HFFc6 (cell line): ENCODE data around the gene TOMT. TPM values are rescaled to one million over a fixed set of nuclear protein-coding genes. Genes with fewer than 3 reads are reported as not detected.

ENCODE experiments used
- DNase-seq: peaks from one replicate; pipeline ENCODE4 v3.0.0-alpha.2; 2018
- H3K27ac Mint-ChIP-seq: 2 replicates; pipeline ENCODE4 v1.8.0; 2020; ENCODE audit warnings: mild to moderate bottlenecking, mixed read lengths
- H3K27me3 Mint-ChIP-seq: 2 replicates; pipeline ENCODE4 v1.8.0; 2021; ENCODE audit warnings: mild to moderate bottlenecking, moderate library complexity, mixed read lengths; ENCODE audit not compliant: insufficient read depth
- H3K36me3 Mint-ChIP-seq: 2 replicates; pipeline ENCODE4 v1.8.0; 2021; ENCODE audit warnings: low read depth, mixed read lengths
- H3K4me1 Mint-ChIP-seq: 2 replicates; pipeline ENCODE4 v1.8.0; 2020; ENCODE audit warnings: low read depth, mixed read lengths
- H3K4me3 Mint-ChIP-seq: 2 replicates; pipeline ENCODE4 v1.8.0; 2020; ENCODE audit warnings: mild to moderate bottlenecking, moderate library complexity, mixed read lengths
- H3K9me3 Mint-ChIP-seq: 2 replicates; pipeline ENCODE4 v1.8.0; 2020; ENCODE audit warnings: mild to moderate bottlenecking, mixed read lengths
- CTCF ChIP-seq: fragments of 200-600 bp; sonication (generic); IDR thresholded peaks from 2 replicates; pipeline ENCODE4 v1.5.0; 2021; ENCODE audit warnings: antibody characterized with exemption, mild to moderate bottlenecking
- long read RNA-seq: library from polyadenylated mRNA; unstranded; transcript quantifications from one replicate; pipeline ENCODE4 v2.0.0, GENCODE V29; 2019
- total RNA-seq, 6 experiments: library from RNA; stranded (reverse); fragmentation: NEBNext Ultra II Directional; extraction: Animal tissue kit (Norgen Biotek cat#: 25700); gene quantifications; 2 replicates in 1 of 6; 3 replicates in 5 of 6; pipeline ENCODE4 v1.2.3, GENCODE V29; 2021

TOMT gene, protein sequence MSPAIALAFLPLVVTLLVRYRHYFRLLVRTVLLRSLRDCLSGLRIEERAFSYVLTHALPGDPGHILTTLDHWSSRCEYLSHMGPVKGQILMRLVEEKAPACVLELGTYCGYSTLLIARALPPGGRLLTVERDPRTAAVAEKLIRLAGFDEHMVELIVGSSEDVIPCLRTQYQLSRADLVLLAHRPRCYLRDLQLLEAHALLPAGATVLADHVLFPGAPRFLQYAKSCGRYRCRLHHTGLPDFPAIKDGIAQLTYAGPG
- total RNA-seq = not detected
- long read RNA-seq = 0 reads

DNA sequence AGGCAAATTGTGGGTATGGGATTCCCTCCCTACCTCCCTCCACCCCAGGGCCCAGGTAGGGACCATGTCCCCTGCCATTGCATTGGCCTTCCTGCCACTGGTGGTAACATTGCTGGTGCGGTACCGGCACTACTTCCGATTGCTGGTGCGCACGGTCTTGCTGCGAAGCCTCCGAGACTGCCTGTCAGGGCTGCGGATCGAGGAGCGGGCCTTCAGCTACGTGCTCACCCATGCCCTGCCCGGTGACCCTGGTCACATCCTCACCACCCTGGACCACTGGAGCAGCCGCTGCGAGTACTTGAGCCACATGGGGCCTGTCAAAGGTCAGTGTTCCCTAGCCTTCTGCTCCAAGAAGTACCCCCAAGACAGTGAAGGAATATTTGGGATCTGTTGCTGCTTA lies at the start of gene TOMT:
Gene TOMT (plus strand): TSS at position 37 of the 400 bp plus-strand sequence. CDS start 28 bp downstream, at position 65.
- 0 out of 2 replicates have a peak, but pooled peaks cover 4% of the 10 kb centered on the region for H3K9me3 Mint-ChIP-seq
- no peak for TF ChIP-seq CTCF
- H3K4me3 Mint-ChIP-seq = no peak within 1 kb of the TSS
- H3K36me3 Mint-ChIP-seq = peaks cover 38% of the 10 kb centered on the region
- no peak within 1 kb of the TSS; the same call in 1 of the 2 replicates for H3K27ac Mint-ChIP-seq
- peaks cover 6% of the 10 kb centered on the region for H3K27me3 Mint-ChIP-seq
- DNase-seq = no peak
- H3K4me1 Mint-ChIP-seq = peaks cover 45% of the 10 kb centered on the region

DNA sequence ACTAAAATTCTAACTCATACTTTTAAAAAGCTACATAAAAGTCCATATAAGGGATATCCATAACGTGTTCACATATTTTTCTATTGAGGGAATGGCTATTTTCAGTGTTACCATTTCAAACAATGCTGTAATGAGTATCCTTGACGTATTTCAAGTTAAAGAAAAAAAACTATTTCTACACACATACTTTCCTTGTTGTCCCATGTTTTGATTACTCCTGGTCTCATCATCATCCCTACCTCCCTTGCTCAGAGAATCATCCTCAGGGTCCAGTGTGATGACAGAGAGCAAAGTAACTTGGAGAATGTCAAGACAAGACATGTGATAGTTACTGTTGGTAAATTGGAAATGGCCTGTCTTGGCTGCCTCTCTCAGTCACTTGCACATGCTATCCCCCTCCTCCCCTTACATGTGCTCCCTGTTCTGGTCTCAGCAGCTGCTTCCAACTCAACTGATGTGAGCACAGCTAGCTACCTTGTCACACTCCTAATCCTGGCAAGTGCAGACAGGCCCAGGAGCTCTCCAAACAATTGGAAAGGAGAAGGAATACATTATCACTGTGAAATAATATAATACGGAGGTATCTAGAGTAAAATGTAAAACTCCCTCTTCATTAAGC lies 47.2 kb upstream of the TOMT start:
- H3K36me3 Mint-ChIP-seq = peaks cover 19% of the 10 kb centered on the region
- H3K27ac Mint-ChIP-seq = peak overlapping the region; percentile 88
- peaks cover 20% of the 10 kb centered on the region for H3K4me1 Mint-ChIP-seq
- H3K27me3 Mint-ChIP-seq = no peaks in the 10 kb centered on the region
- peak overlapping the region; percentile 35 for H3K4me3 Mint-ChIP-seq
- DNase-seq = peak; percentile 76
- no peaks in the 10 kb centered on the region for H3K9me3 Mint-ChIP-seq
- TF ChIP-seq CTCF = no peak

DNA sequence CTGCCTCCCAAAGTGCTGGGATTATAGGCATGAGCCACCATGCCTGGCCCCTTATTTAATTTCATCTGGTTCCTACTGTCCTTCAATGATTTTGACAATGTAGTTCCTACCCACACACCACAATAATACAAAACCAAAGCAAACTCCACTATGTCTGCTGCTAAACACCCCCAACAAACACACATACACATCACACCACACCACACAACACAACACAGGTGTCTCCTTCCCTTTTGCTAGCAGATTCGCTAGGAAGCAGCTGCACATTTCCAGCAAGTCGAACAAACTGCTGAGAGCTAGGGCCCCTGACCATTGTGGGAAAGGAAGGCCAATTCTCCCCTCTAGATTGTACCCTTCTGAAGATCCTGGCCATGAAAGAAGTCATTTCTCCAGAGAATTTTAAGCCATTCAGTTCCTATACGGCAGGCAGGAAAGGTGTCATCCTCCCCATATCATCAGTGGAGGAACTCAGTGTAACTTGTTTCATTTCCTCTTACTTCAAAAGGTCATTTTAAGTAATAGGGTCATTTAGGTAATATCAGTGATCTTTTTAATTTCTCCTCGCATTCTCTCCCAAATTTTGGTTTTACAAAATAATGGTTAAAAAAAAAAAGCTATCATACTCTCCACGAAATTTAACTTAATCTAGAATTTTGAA lies 43.9 kb upstream of the TOMT start:
- H3K9me3 Mint-ChIP-seq = no peaks in the 10 kb centered on the region
- no peak for DNase-seq
- H3K4me3 Mint-ChIP-seq = no peak overlapping the region
- peak overlapping the region; percentile 19; the same call in 1 of the 2 replicates for H3K27ac Mint-ChIP-seq
- peaks cover 32% of the 10 kb centered on the region for H3K4me1 Mint-ChIP-seq
- no peak for TF ChIP-seq CTCF
- peaks cover 3% of the 10 kb centered on the region; the same call in 1 of the 2 replicates for H3K27me3 Mint-ChIP-seq
- H3K36me3 Mint-ChIP-seq = peaks cover 20% of the 10 kb centered on the region

DNA sequence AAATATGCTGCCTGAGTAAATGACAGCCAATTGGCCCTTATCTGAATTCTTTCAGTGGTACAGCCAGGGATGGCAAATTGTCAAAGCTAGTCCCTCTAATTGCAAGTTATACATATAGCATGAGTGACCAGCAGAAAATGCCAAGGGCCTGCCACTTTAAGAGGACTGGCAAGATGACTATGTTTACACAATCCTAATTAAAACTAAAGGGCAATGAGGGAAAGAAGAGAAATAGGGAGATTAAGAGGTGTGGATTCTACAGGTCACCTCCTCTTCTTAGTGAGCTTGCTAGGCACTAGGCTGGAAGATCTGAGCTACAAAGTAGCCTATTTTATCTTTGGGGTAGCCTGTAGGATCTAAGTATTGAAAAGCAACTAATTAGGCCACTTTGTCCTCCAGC lies 38.9 kb upstream of the TOMT start:
- Mint-ChIP-seq H3K27me3 (peaks cover 4% of the 10 kb centered on the region; the same call in 1 of the 2 replicates), H3K4me1 (peaks cover 61% of the 10 kb centered on the region), H3K27ac (peak overlapping the region; percentile 70), H3K9me3 (no peaks in the 10 kb centered on the region), H3K4me3 (peak overlapping the region; percentile 10; the same call in 1 of the 2 replicates), H3K36me3 (peaks cover 20% of the 10 kb centered on the region)
- no peak for DNase-seq
- TF ChIP-seq CTCF = no peak

GRCh38 chr11:72067266-72067665 lies 38.5 kb upstream of the TOMT start:
- Mint-ChIP-seq H3K27me3 (peaks cover 4% of the 10 kb centered on the region; the same call in 1 of the 2 replicates), H3K9me3 (no peaks in the 10 kb centered on the region), H3K27ac (peak overlapping the region; percentile 70), H3K4me3 (peak overlapping the region; percentile 10; the same call in 1 of the 2 replicates), H3K4me1 (peaks cover 65% of the 10 kb centered on the region), H3K36me3 (peaks cover 16% of the 10 kb centered on the region)
- no peak for DNase-seq
- TF ChIP-seq CTCF = no peak
